T-helper 22 cell (primary cell): ENCODE data around the gene TDP2.
"Not testable (repeated sequence)": the region's sequence is repeated elsewhere in the genome, so short reads cannot be mapped to it uniquely, and the experiment has no call there.

ENCODE experiments used
- DNase-seq: peaks from one replicate; pipeline ENCODE4 v3.0.0-alpha.2; 2020; ENCODE audit warnings: low read depth

The TDP2 gene

DNA sequence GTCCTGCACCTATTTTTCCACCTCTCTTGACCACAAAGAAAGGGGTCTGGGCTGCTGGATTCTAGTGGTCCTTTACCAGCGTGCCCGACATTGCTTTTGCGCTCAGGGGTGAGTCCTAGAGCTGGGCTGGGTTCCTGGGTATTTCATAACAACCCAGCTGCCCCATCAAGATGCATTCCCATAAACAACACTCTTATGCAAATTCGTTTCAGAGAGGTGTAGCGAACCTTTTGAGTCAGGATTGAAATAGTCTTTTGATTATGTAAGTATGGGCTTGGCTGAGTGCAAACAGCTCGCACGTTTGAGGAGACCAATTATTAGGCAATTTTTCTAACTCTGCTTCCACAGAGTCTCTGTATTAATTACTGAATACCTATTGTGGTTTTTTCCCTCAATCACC is 13.9 kb upstream of the TDP2 start:
- DNase-seq: no peak

DNA sequence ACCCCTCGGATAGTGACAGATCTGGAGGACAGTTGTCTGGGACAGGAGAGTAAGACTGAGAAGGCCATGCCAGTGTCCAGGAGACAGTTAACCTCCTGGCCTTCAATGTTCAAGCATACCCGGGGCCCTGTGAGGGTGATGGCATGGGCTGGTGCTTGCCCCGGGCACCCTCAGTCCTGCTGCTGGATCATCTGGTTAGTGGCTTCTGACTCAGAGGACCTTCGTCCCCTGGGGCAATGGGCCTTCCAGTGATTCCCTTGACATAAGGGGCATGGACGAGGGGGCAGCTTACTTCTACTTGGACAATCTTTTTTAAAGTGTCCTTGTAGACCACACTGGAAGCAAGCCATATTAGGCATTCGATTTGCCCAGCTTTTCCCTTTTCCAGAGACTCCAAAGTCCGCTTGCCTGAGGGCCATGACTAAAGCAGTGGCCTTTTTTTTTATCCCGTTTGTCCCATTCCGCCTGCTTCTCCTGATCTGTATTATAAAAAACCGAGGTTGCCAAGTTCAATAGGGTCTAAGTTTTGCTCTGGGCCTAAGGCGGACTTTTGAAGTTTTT is 12.2 kb upstream of the TDP2 start:
- DNase-seq: not testable (repeated sequence)

GRCh38 chr6:24673625-24674024 is 6.9 kb upstream of the TDP2 start:
- DNase-seq: no peak

GRCh38 chr6:24672620-24673182 is 6.0 kb upstream of the TDP2 start:
- DNase-seq: no peak

DNA sequence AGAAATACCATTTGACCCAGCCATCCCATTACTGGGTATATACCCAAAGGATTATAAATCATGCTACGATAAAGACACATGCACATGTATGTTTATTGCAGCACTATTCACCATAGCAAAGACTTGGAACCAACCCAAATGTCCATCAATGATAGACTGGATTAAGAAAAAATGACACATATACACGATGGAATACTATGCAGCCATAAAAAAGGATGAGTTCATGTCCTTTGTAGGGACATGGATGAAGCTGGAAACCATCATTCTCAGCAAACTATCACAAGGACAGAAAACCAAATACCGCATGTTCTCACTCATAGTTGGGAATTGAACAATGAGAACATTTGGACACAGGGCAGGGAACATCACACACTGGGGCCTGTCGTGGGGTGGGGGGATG is 4.4 kb upstream of the TDP2 start:
- not testable (repeated sequence) for DNase-seq

- not testable (repeated sequence) for DNase-seq
Observed at GRCh38 chr6:24670492-24670891, 3.8 kb upstream of the TDP2 start.

GRCh38 chr6:24668997-24669361 is 2.3 kb upstream of the TDP2 start:
- DNase-seq: no peak

DNA sequence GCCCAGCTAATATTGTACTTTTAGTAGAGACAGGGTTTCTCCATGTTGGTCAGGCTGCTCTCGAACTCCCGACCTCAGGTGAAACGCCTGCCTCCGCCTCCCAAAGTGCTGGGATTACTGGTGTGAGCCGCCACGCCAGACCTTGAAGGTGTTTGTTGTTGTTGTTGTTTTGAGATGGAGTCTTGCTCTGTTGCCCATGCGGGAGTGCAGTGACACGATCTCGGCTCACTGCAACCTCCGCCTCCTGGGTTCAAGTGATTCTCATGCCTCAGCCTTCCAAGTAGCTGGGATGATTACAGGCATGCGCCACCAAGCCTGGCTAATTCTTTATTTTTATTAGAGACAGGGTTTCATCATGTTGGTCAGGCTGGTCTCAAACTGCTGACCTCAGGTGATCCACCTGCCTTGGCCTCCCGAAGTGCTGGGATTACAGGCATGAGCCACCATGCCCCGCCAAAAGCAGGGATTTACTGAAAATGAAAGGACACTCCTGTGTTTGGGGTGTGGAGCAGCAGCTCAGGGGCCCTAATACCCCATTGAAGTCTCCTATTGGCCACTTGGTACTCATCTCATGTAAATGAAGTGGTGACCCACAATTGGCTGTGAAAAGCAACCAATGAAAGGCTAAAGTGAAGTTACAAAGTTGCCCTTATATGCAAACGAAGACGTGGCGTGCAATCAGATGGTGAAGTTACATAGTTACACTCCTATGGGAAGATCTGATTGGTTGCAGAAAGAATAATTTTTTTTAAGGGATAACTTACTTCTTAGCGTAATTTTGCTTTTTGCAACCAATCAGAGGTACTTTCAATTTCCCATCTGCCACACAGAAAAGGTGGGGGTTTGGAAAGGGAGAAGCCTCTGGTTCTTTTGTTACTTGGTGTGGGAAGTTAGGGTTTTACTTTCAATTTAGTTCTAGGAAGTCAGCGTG is 1.6 kb upstream of the TDP2 start:
- not testable (repeated sequence) for DNase-seq

GRCh38 chr6:24667378-24667803 is 692 bp upstream of the TDP2 start:
- DNase-seq: no peak

DNA sequence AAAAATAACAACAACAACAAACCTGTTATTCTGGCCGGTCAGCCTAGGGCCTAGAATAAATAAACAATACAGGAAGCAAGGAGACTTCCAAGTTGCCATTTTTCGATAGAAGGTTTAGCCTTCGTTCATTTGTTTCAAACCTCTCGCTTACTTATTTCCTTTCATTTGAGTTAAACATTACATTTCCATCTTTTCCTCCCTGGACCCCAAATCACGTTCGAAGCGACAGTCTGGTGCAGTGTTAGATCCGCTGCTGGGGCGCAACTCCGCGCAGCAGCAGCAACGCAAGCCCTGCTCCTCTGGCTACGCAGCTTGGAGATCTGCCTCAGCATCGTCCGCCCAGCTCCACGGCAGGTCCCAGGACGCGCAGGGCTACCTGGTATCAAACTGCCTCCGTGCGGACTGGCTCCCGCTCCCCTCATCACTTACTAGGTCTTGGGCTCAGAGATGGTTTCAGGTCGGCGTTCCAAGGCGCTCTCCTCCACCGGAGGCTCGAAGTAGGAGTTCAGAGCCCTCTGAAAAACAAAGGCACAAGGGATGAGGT is 530 bp downstream of the TDP2 start:
- no peak for DNase-seq

DNA sequence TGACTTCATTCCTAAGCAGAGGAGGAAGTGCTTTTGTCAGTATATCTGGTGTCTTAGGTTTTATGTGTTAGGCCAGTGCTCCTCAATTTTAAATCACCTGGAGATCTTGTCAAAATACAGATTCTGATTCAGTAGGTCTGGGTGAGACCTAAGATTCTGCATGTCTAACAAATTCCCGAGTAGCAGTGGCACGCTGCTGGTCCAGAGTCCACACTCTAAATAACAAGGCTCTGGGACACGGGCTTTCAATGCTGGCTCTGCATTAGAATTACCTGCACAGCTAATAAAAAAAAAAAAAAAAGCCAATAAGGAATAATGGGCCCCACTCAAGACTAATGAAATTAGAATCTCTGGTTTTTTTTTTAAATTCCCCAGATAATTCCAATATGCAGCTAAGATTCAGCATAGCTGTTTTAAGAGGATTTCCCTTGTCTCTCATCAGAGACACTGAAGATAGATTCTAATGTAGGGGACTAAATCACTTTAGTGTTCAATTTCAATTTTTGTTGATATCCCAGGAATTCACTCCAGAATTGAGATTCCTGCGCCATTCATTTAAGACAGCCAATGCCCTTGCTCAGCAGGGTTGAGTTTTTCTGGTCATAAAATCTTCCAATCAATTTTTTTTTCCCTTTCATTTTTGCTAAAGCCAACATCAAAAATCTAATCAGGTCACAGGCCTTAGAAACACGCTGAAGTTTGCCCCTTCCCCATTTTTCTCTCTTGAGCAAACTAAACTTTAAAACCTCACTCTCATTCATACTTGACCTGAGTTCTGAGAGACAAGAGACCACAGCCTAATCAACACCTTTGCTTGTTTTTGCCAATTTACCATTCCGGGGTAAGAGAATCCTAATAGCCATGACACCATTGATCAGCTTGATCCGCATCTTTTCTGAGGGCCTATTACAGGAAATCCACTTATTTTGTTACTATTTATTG is 2.4 kb downstream of the TDP2 start:
- DNase-seq: no peak

- no peak for DNase-seq
Observed at GRCh38 chr6:24663189-24663588, 3.5 kb downstream of the TDP2 start.

DNA sequence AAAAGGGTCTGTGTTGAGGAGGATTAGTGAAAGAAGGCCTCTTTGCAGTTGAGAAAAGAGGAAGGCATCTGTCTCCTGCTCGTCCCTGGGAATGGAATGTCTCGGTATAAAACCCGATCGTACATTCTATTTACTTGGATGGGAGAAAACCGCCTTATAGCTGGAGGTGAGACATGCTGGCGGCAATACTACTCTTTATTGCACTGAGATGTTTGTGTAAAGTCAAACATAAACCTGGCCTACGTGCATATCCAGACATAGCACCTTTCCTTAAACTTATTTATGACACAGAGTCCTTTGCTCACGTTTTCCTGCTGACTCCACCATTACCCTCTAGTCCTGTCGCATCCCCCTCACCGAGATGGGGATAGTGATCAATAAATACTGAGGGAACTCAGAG is 4.5 kb downstream of the TDP2 start:
- DNase-seq: no peak

GRCh38 chr6:24661759-24662158 is 4.9 kb downstream of the TDP2 start:
- not testable (repeated sequence) for DNase-seq

GRCh38 chr6:24660105-24660504 is 6.6 kb downstream of the TDP2 start:
- no peak for DNase-seq

- no peak for DNase-seq
Observed at GRCh38 chr6:24659561-24659960, 7.1 kb downstream of the TDP2 start.

- DNase-seq: no peak
Observed at GRCh38 chr6:24658573-24659560, 7.8 kb downstream of the TDP2 start.

GRCh38 chr6:24655215-24655614 is 11.5 kb downstream of the TDP2 start:
- no peak for DNase-seq

GRCh38 chr6:24650365-24650764 is 16.3 kb downstream of the TDP2 start:
- no peak for DNase-seq

DNA sequence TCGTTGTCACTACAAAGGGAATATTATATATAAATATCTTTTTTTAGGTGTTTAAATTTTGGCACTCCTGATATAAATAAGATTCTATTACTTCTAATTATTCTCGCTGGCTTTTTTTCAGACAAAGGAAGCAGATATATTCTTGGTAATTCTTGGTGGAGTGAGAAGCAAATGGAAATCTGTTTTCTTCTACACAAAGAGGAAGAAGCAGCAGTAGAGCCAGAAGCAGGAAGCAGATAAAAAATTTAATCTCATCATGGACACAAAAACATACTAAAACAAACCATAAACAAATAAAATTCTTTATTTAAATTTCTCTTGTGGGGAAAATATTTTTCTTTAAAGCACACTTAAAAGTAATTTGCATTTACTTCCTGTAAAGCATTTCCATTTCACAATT is 17.0 kb downstream of the TDP2 start:
- no peak for DNase-seq

GRCh38 chr6:24648276-24648675 is 18.4 kb downstream of the TDP2 start:
- DNase-seq: no peak
